GM18858 (cell line): ENCODE measurements around the gene SPATA19.

Experiments
- ATAC-seq: cut with Tn5 transposase; IDR thresholded peaks from one replicate; pipeline ENCODE4 v1.9.1; 2021; ENCODE audit not compliant: unreplicated experiment

SPATA19 gene

GRCh38 chr11:133835593-133836548, 9.4 kb downstream of the SPATA19 start:
- no peak for ATAC-seq

- ATAC-seq: peak; percentile 79
These were observed 10.4 kb downstream of the SPATA19 start for GRCh38 chr11:133834682-133835592.

GRCh38 chr11:133833898-133834681, 11.2 kb downstream of the SPATA19 start:
- ATAC-seq: no peak

GRCh38 chr11:133832991-133833897, 12.1 kb downstream of the SPATA19 start:
- ATAC-seq: no peak

DNA sequence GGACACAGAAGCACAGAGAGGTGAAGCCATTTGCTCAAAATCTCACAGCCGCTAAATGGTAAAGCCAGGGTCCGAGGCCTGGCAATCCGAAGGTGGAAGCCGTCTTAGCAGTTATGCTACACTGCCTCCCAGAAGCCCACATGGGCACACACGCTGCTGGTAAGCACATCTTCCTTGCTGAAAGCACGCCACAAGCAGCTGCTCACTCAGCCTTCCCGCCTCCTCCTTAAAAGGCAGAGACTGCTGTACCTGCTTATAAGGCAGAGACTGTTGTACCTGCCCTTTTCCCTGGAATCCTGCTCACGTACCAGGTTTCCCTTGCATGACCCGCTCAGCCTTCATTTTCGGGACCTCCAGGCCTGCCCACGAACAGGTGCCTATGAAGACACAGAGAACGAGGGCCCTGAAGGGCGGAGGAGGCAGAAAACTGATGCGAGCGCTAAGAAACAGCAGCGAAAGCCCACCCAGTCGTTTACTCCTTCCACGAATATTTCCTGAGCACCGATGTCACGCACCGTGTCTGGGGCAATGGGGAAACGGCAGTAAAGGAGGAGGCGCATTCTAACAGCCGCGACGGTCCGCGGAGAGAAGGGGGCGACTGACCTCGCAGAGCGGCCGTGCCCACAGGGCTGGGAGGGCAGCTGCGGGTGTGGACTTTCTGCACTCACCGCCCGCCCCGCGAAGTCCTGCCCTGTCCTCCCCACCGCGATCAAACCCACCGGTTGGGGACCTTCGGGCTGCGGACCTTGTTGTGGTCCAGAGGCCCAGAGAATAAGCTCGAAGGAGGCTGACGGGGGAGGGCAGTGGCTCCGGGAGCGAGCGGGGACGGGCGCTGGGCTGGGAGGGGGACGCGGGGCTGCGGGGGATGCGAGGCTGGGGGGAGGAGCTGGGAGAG, 13.0 kb downstream of the SPATA19 start:
- ATAC-seq: no peak

- ATAC-seq: no peak
These were observed 14.1 kb downstream of the SPATA19 start for GRCh38 chr11:133830931-133831907.

DNA sequence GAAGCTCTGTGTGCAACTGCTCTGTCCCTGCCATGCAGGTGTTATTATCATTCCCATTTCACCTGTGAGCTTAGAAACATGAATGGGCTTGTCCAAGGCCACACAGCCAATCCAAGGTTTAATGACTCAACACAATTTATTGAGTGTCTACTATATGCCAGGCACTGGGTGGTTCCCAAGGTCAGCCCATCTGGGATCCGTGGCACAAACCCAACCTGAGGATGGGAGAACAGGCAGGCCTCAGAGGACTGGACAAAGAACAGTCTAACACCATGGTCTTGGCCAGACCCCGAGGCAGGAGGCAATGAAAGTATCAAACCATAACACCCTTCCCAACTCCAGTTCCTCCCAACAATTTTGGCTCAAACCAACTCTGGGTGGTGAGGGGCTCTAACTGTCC, 15.7 kb downstream of the SPATA19 start:
- ATAC-seq: no peak

GRCh38 chr11:133828871-133829270, 16.4 kb downstream of the SPATA19 start:
- no peak for ATAC-seq

DNA sequence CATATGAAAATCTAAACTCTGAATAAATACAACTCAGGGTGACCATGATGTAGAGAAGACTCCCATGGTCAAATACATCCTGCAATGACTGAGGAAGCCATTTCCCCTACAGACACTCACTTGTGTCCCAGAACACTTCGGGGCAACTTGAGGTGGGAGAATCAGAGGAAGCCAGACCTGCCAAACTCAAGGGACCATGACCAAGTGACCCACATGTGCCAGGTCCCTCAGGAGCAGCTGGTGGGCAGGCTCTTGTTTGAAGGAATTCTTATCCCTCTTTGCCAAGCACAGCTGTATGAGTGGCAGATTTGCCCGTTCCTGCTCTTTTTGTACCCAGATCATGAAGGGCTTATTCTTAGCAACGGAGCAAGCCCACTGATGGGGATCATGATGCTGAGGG, 17.8 kb downstream of the SPATA19 start:
- ATAC-seq: no peak

- no peak for ATAC-seq
These were observed 18.4 kb downstream of the SPATA19 start for GRCh38 chr11:133826866-133827265.

- ATAC-seq: no peak
These were observed 19.6 kb downstream of the SPATA19 start for GRCh38 chr11:133825666-133826065.

- no peak for ATAC-seq
These were observed 20.2 kb downstream of the SPATA19 start for GRCh38 chr11:133825156-133825555.

- no peak for ATAC-seq
These were observed 20.7 kb downstream of the SPATA19 start for GRCh38 chr11:133824593-133824992.

GRCh38 chr11:133823614-133824013, 21.7 kb downstream of the SPATA19 start:
- no peak for ATAC-seq

DNA sequence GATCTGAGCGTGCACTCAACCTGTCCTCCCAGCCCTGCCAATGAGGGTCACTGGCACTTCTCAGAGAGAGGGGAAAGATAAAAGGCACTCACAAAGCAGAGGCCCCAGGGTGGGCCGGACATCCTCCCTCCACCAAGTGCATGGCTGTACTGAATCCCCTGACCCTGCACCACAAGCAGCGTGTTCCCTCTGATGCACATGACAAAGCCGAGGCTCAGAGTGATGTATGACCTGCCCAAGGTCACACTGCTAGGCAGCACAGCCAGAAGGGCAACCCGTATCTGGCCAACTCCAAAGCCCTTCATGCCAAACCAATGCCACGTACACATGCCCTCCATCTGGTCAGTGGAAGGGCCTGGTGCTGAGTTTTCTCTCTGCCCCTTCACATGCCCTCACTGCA, 22.1 kb downstream of the SPATA19 start:
- no peak for ATAC-seq

DNA sequence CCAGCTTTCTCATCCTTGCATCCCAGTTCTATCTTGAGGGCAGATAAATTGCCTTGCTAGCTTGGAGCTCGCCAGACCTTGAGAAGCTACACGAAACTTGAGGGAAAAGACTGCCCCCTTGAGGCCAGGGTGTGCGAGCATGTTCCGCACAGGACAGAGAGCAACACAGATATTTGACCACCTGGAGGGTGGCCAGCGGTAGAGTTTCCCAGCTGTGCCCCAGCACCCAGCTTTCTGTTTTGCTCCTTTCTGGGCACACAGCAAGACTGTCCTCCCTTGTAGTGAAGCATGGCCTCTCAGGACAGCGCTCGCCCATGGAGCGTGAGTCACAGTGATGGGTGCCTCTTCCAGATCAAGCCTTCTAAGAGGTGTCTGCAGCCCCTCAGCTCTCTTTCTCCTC, 23.5 kb downstream of the SPATA19 start:
- ATAC-seq: peak; percentile 55

- ATAC-seq: no peak
These were observed 25.5 kb downstream of the SPATA19 start for GRCh38 chr11:133819746-133820315.
